NCI-H524 treated with DMSO at 0.1 percent for 48 hours (cell line): ENCODE data around the gene ARHGDIB.

Source experiments
- DNase-seq: peaks from one replicate; lab custom pipeline; 2025; lab: John Stamatoyannopoulos, UW

The ARHGDIB gene

GRCh38 chr12:14982991-14983390 lies 21.6 kb upstream of the ARHGDIB start:
- DNase-seq, result no peak

GRCh38 chr12:14982562-14982961 lies 21.2 kb upstream of the ARHGDIB start:
- no peak for DNase-seq

GRCh38 chr12:14981049-14981448 lies 19.6 kb upstream of the ARHGDIB start:
- no peak for DNase-seq

DNA sequence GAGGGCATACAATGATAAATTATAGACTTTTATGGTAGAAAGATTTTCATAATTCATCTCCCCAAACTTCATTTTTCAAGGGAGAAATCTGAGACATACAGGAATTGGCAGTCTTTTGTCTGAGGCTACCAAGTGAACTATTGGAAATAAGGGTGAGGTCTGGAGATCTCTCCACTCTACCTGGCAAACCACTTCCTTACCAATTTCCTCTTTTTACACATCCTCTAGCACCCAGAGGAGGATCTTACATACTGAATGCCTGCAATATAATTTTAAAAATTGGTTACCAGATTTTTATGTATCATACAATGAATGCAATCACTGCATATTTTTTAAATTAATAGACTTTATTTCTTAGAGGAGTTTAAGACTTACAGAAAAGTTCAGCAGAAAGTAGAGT lies 18.1 kb upstream of the ARHGDIB start:
- no peak for DNase-seq

DNA sequence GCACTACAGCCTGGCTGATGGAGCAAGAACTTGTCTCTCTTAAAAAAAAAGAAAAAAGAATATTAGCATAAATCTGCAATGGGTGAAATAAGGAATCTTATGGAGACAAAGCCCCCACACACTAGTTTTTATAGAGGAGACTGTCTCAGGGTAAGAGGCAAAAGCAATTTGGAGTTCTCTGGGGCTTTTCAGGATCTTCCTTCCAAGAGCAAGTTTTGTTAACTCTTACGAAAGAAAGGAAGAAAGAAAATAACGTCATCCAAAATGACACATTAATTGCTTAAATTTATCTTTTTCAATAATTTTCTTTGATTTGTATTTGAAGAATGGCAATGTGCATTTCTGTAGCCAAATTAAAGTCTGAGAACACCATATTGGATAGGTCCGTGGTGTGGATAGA lies 15.3 kb upstream of the ARHGDIB start:
- no peak for DNase-seq

DNA sequence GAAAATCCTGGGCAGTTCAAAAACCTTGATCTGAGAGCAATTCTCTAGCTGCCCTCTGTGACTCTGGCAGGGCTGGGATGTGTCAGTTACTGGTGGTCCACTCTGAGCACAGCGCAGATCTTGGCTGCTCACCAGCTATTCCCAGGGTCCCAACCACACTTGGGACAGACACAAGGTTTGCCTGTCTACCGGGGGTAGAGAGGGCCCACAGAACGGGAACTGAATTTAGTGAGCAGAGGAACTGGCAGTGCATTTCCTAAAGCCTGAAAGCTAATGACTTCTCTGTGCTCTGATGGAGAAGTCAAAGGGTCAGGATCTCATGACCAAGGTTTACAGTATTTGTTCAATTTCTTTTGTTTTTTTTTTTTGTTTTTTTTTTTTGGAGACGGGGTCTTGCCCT lies 14.1 kb upstream of the ARHGDIB start:
- DNase-seq, result no peak

GRCh38 chr12:14974633-14975032 lies 13.2 kb upstream of the ARHGDIB start:
- no peak for DNase-seq

DNA sequence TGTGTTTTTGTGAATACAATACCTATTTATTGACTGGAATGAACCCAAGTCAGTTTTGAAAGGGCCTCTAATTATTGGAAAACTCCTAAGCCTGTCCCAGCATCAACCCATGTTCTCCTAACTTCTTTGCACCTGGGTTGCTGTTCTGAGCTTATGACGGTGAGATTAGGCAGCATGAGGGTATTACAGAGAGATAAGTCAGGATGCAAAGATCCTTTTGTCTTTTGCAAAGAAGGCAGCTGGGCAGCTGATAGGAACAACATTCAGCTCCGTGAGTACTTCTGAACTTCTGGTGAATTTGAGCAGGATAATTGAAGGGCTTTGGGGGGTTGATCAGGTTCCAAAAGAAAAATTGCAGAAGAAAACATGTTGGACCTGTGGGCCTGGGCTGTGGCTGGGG lies 11.4 kb upstream of the ARHGDIB start, which contains the start of gene PDE6H:
Gene PDE6H, plus strand, starts transcription at position 227 of the 400 bp plus-strand sequence. CDS start 4,971 bp downstream, outside the sequence.
- no peak for DNase-seq

DNA sequence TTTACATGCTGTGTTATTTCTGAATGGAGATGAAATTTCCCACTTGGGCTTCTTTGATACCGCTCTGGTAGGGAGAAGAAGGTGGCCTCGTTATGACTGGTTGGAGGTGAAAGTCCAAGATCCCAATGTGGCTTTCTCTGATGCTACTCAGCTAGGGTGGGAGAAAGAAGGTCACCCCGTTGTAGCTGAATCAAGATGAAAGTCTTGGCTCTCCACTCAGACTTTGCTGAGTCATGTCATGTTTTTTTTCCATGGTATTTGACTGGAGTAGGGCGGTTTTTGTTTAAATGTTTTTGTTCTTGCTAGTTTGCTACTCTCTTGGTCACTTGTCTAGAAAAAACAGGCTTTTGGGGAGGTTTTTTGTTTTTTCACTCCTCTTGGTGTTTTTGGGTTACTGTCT lies 9.1 kb upstream of the ARHGDIB start:
- no peak for DNase-seq

DNA sequence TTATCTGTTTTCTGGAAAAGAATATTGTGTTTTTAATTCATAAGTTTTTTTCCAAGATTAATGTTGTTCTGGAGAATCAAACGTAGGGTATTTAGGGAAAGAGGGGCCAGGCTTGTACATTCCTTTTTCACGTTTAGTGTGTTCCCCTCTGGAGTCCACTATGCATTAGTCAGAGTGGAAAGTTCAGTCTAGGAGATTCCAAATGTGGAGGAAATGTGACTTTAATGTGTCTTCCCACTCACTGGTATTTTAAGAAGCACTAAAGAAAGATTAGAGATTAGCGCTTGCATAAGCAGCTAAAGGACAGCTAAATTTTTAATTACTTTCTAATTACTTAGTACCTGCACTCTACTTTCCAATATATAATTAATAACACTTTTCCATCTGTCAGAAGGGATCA lies 7.1 kb upstream of the ARHGDIB start:
- DNase-seq, result no peak

- no peak for DNase-seq
Observed at GRCh38 chr12:14965221-14965620, 3.8 kb upstream of the ARHGDIB start.

DNA sequence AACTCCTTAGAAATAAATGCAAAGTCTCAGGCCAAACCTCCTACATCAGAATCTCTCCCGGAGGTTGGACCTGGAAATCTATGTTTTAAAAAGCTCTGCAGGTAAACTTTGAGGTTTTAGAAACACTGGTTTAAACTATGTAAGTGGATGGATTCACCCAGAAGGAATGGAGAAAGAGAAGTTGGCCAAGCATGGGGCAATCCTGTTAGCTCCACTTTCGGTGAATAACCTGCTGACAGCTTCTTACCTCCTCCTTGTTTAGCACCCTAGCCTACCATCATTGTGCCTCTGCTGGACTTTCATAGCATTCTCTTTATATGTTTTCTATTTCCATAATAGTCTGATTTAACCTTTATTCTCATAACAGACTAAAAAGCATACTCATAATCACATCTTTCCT lies 3.0 kb upstream of the ARHGDIB start:
- DNase-seq, result no peak

DNA sequence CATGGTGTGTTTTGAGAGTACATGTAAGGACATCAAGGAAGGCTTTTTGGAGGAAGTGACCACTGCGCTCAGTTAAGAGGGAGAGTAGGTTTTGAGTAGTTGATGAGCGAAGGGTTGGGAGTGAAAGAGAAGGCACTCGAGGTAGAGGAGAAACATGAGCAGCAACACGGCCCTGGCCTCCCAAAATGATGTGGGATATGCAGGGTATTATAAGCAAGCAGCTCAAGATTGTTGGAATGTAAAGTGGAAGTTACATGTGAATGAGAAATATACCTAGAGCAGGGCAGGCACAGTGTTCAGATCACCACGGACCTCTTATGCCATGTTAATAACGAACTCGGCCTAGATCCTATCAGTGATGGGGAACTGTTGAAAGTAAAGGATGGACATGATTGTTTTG lies 2.1 kb upstream of the ARHGDIB start:
- no peak for DNase-seq

DNA sequence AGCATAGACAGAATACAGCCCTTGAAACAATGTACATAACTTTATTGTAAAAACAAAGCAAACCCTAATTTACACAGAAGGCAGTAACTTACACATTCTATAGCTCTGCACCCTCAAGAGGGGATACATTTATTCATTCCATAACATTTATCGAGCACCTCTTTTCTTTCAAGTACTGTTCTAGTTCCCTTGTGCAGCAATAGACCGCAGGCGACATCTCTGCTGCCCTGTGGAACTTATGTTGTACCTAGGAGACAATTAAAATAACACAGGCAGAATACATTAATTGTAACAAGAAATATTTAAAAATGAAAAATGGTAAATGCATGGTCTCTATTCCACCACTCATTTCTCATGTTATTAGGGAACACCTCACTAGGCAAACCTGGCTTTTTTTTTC lies 1.4 kb upstream of the ARHGDIB start:
- no peak for DNase-seq

DNA sequence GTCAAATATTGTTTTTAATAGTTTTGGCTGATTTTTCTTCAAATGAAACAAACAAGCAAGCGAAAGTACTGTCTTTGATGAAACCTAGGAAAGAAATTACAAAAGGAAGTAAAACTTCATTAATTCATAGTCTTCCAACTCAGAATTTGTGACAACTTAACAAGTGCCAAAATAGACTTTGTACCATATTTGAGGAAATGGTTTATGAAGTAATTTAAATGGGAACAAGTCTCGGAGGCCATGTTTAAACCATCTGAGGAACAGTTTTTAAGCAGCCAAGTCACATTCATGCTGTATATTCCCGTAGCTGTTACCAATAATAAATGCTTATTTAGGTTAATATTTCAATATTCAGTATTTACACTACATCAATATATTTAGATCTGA lies 745 bp upstream of the ARHGDIB start:
- no peak for DNase-seq

- DNase-seq, result no peak
Observed at GRCh38 chr12:14960548-14961465, 594 bp downstream of the ARHGDIB start.

- no peak for DNase-seq
Observed at GRCh38 chr12:14959916-14960496, 1.4 kb downstream of the ARHGDIB start.

GRCh38 chr12:14959463-14959862 lies 1.9 kb downstream of the ARHGDIB start:
- no peak for DNase-seq

GRCh38 chr12:14959126-14959440 lies 2.3 kb downstream of the ARHGDIB start:
- no peak for DNase-seq

DNA sequence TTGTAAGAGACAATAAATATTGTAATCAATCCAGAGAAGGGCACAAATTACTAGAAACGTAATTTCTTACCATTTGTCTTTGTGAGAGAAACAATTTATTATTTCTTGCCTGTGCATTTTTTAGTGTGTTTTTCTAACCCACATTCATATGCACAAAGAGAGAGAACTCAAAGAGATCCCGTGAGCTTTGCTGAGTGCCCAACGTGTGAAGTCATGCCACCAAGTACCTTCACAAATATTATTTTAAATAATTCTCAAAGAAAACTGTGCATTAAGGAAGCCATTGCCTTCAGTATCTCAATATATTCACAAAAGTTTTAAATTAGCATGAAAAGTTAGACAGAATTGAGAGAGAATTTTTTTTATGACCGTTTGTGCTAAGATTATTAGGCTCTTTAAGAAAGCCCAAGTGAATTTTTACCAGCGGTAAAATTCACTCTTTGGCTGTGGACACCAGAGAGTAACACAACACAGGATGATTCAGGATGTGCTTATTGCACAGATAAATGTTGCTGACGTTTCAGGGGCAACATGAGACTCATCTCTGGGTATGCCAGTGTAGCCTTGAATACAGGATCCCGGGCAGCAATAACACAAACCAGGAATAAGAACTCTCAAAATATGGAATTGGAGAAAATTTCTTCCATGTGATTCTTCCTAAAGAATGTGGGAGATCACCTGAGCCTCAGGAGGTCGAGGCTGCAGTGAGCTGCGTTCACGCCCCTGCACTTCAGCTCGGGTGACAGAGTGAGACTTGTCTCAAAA lies 2.9 kb downstream of the ARHGDIB start:
- no peak for DNase-seq

GRCh38 chr12:14957551-14958168 lies 3.7 kb downstream of the ARHGDIB start:
- no peak for DNase-seq

DNA sequence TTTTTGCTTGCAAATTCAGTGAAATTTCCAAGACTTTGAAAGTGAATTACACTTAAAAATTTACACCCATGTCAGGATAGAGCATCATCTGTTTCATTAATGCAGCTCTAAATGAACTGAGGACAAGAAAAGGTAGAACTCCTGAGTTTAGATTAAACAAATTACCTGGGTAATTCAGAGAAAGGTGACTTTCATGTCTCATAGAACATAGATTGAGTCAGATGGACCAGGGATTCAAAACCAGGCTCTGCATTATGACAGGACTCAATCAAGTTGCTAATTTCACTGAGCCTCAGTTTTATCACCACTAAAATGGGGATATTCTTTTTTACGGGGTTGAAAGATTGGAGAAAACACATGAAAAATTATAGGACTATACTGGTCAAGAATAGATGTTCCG lies 4.5 kb downstream of the ARHGDIB start:
- DNase-seq, result no peak
